SK-N-SH treated with all-trans-retinoic acid at 6 μM for 48 hours (cell line): ENCODE measurements around the gene FGFRL1.
A peak's percentile ranks its signal among the peaks of the same experiment; 100 is the strongest.

Experiments
- ATAC-seq: fragments of 200-7000 bp; cut with Tn5 transposase; 3 replicates; pipeline ENCODE4 v1.9.1; 2020; ENCODE audit warnings: mild to moderate bottlenecking, moderate library complexity
- ARNTL ChIP-seq: fragments of 450-650 bp; formaldehyde crosslinking; IDR thresholded peaks from 2 replicates; pipeline ENCODE4 v1.5.0; 2020; ENCODE audit warnings: low read depth, mild to moderate bottlenecking, moderate library complexity, borderline replicate concordance
- BACH2 ChIP-seq: fragments of 250-450 bp; sonication (Bioruptor Pico); IDR thresholded peaks from 2 replicates; pipeline ENCODE4 v1.9.0; 2021; ENCODE audit warnings: mild to moderate bottlenecking, borderline replicate concordance
- CSDC2 ChIP-seq: fragments of 250-450 bp; sonication (Bioruptor Pico); IDR thresholded peaks from 2 replicates; pipeline ENCODE4 v1.5.0; 2020; ENCODE audit warnings: mild to moderate bottlenecking, moderate library complexity
- CSRNP3 ChIP-seq: fragments of 250-450 bp; sonication (Bioruptor Pico); IDR thresholded peaks from 2 replicates; pipeline ENCODE4 v1.5.1; 2021; ENCODE audit warnings: mild to moderate bottlenecking, moderate library complexity
- ESRRG ChIP-seq: fragments of 250-450 bp; sonication (Bioruptor Pico); IDR thresholded peaks from 2 replicates; pipeline ENCODE4 v1.6.1; 2021; ENCODE audit warnings: mild to moderate bottlenecking
- ISL1 ChIP-seq: fragments of 250-450 bp; sonication (Bioruptor Pico); IDR thresholded peaks from 2 replicates; pipeline ENCODE4 v2.1.2; 2022; ENCODE audit warnings: mild to moderate bottlenecking, moderate library complexity
- PPARA ChIP-seq: fragments of 250-450 bp; sonication (Bioruptor Pico); IDR thresholded peaks from 2 replicates; pipeline ENCODE4 v1.5.0; 2020; ENCODE audit warnings: mild to moderate bottlenecking, borderline replicate concordance
- RARB ChIP-seq: fragments of 250-450 bp; sonication (Bioruptor Pico); IDR thresholded peaks from 2 replicates; pipeline ENCODE4 v1.8.0; 2021; ENCODE audit warnings: mild to moderate bottlenecking, moderate library complexity
- SNAI2 ChIP-seq: fragments of 250-450 bp; sonication (Bioruptor Pico); IDR thresholded peaks from 2 replicates; pipeline ENCODE4 v1.5.0; 2020; ENCODE audit warnings: mild to moderate bottlenecking, moderate library complexity
- TCF4 ChIP-seq: fragments of 250-450 bp; sonication (Bioruptor Pico); IDR thresholded peaks from 2 replicates; pipeline ENCODE4 v1.8.0; 2021; ENCODE audit warnings: mild to moderate bottlenecking, moderate library complexity, borderline replicate concordance
- TOX ChIP-seq: fragments of 250-450 bp; sonication (Bioruptor Pico); IDR thresholded peaks from 2 replicates; pipeline ENCODE4 v1.8.0; 2021; ENCODE audit warnings: mild to moderate bottlenecking, moderate library complexity, borderline replicate concordance
- TSHZ2 ChIP-seq: fragments of 250-450 bp; sonication (Bioruptor Pico); IDR thresholded peaks from 2 replicates; pipeline ENCODE4 v1.5.0; 2020; ENCODE audit warnings: mild to moderate bottlenecking, moderate library complexity
- ZC3H10 ChIP-seq: fragments of 250-450 bp; sonication (Bioruptor Pico); IDR thresholded peaks from 2 replicates; pipeline ENCODE4 v1.5.1; 2021; ENCODE audit warnings: mild to moderate bottlenecking, moderate library complexity
- ZFP3 ChIP-seq: fragments of 250-450 bp; sonication (Bioruptor Pico); IDR thresholded peaks from 2 replicates; pipeline ENCODE4 v1.5.0; 2020; ENCODE audit warnings: mild to moderate bottlenecking, moderate library complexity
- ZNF565 ChIP-seq: fragments of 450-650 bp; formaldehyde crosslinking; conservative IDR thresholded peaks from 2 replicates; pipeline ENCODE4 v1.5.0; 2020; ENCODE audit warnings: low read depth, mild to moderate bottlenecking, moderate library complexity
- ZNF8 ChIP-seq: fragments of 450-650 bp; formaldehyde crosslinking; IDR thresholded peaks from 2 replicates; pipeline ENCODE4 v1.5.0; 2020; ENCODE audit warnings: mild to moderate bottlenecking, moderate library complexity
- TF ChIP-seq, protein P1 (sequence below): fragments of 250-450 bp; sonication (Bioruptor Pico); IDR thresholded peaks from 2 replicates; pipeline ENCODE4 v1.8.0; 2021; ENCODE audit warnings: low read depth, mild to moderate bottlenecking, moderate library complexity, borderline replicate concordance
- TF ChIP-seq, protein P2 (sequence below): fragments of 250-450 bp; sonication (Bioruptor Pico); IDR thresholded peaks from 2 replicates; pipeline ENCODE4 v1.5.1; 2020; ENCODE audit warnings: low read depth, mild to moderate bottlenecking, moderate library complexity
- TF ChIP-seq, protein P3 (sequence below): fragments of 250-450 bp; sonication (Bioruptor Pico); IDR thresholded peaks from 2 replicates; pipeline ENCODE4 v1.8.0; 2020; ENCODE audit warnings: mild to moderate bottlenecking, moderate library complexity, borderline replicate concordance

Gene FGFRL1

DNA sequence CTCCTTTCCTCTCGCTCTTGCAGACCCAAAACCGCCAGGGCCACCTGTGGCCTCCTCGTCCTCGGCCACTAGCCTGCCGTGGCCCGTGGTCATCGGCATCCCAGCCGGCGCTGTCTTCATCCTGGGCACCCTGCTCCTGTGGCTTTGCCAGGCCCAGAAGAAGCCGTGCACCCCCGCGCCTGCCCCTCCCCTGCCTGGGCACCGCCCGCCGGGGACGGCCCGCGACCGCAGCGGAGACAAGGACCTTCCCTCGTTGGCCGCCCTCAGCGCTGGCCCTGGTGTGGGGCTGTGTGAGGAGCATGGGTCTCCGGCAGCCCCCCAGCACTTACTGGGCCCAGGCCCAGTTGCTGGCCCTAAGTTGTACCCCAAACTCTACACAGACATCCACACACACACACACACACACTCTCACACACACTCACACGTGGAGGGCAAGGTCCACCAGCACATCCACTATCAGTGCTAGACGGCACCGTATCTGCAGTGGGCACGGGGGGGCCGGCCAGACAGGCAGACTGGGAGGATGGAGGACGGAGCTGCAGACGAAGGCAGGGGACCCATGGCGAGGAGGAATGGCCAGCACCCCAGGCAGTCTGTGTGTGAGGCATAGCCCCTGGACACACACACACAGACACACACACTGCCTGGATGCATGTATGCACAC is 13.6 kb downstream of the FGFRL1 start:
- TF ChIP-seq CSDC2 (no peak), ZNF8 (CRISPR knock-in tag) (no peak), ZNF565 (CRISPR knock-in tag) (no peak), PPARA (CRISPR knock-in tag) (no peak), TCF4 (CRISPR knock-in tag) (no peak), ZFP3 (CRISPR knock-in tag) (no peak), ISL1 (CRISPR knock-in tag) (no peak), SNAI2 (CRISPR knock-in tag) (no peak), RARB (CRISPR knock-in tag) (no peak), ARNTL (no peak), ZC3H10 (no peak), TSHZ2 (CRISPR knock-in tag) (no peak), CSRNP3 (CRISPR knock-in tag) (no peak), TOX (CRISPR knock-in tag) (no peak), BACH2 (no peak), ESRRG (no peak)
- TF ChIP-seq, protein P1, sequence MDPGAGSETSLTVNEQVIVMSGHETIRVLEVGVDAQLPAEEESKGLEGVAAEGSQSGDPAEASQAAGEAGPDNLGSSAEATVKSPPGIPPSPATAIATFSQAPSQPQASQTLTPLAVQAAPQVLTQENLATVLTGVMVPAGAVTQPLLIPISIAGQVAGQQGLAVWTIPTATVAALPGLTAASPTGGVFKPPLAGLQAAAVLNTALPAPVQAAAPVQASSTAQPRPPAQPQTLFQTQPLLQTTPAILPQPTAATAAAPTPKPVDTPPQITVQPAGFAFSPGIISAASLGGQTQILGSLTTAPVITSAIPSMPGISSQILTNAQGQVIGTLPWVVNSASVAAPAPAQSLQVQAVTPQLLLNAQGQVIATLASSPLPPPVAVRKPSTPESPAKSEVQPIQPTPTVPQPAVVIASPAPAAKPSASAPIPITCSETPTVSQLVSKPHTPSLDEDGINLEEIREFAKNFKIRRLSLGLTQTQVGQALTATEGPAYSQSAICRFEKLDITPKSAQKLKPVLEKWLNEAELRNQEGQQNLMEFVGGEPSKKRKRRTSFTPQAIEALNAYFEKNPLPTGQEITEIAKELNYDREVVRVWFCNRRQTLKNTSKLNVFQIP (CRISPR knock-in tag): no peak
- TF ChIP-seq, protein P2, sequence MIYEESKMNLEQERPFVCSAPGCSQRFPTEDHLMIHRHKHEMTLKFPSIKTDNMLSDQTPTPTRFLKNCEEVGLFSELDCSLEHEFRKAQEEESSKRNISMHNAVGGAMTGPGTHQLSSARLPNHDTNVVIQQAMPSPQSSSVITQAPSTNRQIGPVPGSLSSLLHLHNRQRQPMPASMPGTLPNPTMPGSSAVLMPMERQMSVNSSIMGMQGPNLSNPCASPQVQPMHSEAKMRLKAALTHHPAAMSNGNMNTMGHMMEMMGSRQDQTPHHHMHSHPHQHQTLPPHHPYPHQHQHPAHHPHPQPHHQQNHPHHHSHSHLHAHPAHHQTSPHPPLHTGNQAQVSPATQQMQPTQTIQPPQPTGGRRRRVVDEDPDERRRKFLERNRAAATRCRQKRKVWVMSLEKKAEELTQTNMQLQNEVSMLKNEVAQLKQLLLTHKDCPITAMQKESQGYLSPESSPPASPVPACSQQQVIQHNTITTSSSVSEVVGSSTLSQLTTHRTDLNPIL (CRISPR knock-in tag): no peak
- TF ChIP-seq, protein P3, sequence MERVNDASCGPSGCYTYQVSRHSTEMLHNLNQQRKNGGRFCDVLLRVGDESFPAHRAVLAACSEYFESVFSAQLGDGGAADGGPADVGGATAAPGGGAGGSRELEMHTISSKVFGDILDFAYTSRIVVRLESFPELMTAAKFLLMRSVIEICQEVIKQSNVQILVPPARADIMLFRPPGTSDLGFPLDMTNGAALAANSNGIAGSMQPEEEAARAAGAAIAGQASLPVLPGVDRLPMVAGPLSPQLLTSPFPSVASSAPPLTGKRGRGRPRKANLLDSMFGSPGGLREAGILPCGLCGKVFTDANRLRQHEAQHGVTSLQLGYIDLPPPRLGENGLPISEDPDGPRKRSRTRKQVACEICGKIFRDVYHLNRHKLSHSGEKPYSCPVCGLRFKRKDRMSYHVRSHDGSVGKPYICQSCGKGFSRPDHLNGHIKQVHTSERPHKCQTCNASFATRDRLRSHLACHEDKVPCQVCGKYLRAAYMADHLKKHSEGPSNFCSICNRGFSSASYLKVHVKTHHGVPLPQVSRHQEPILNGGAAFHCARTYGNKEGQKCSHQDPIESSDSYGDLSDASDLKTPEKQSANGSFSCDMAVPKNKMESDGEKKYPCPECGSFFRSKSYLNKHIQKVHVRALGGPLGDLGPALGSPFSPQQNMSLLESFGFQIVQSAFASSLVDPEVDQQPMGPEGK: no peak
- TF ChIP-seq, all 23 proteins: peak for 0
- no peak for ATAC-seq

DNA sequence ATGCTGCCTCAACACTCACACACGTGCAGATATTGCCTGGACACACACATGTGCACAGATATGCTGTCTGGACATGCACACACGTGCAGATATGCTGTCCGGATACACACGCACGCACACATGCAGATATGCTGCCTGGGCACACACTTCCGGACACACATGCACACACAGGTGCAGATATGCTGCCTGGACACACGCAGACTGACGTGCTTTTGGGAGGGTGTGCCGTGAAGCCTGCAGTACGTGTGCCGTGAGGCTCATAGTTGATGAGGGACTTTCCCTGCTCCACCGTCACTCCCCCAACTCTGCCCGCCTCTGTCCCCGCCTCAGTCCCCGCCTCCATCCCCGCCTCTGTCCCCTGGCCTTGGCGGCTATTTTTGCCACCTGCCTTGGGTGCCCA is 14.7 kb downstream of the FGFRL1 start:
- TF ChIP-seq CSDC2: no peak
- TF ChIP-seq, protein P1 (CRISPR knock-in tag): no peak
- no peak for TF ChIP-seq ZNF565 (CRISPR knock-in tag)
- peak; percentile 54 for ATAC-seq
